Breast epithelium (tissue), 4 donors: Measurements from ENCODE around the gene SOD3. TPM values are rescaled to one million over a fixed set of nuclear protein-coding genes. Genes with fewer than 3 reads are reported as not detected.

ENCODE experiments used
- DNase-seq, 2 donors: peaks; one replicate each; pipeline ENCODE4 v3.0.0-alpha.2; 2019; ENCODE audit warnings: low spot score in 2 of 2
- H3K27ac ChIP-seq, 2 donors: fragments of 200-600 bp; sonication (generic) in 1 of 2; one replicate each; pipeline ENCODE4 v1.5.1; 2016 to 2019; ENCODE audit warnings: mild to moderate bottlenecking in 1 of 2
- H3K27me3 ChIP-seq, 2 donors: fragments of 200-600 bp; sonication (generic) in 1 of 2; one replicate each; pipeline versions ENCODE4 v1.5.1 to v1.6.0; 2017 to 2019; ENCODE audit warnings: control low read depth in 1 of 2, mild to moderate bottlenecking in 1 of 2
- H3K36me3 ChIP-seq: fragments of 200-600 bp; one replicate; pipeline ENCODE4 v1.5.1; 2019
- H3K4me1 ChIP-seq, 2 donors: fragments of 200-600 bp; sonication (generic); one replicate each; pipeline ENCODE4 v1.5.1; 2016 to 2019; ENCODE audit warnings: control low read depth in 1 of 2
- H3K4me3 ChIP-seq, 3 donors: fragments of 200-600 bp; sonication (generic); 1 replicate in 2 of 3; 2 replicates in 1 of 3; pipeline ENCODE4 v1.5.1; 2016 to 2019; ENCODE audit warnings: mild to moderate bottlenecking in 3 of 3, moderate library complexity in 2 of 3
- H3K9me3 ChIP-seq, 2 donors: fragments of 200-600 bp; sonication (generic) in 1 of 2; one replicate each; pipeline ENCODE4 v1.5.1; 2016 to 2019; ENCODE audit warnings: control low read depth in 1 of 2
- CTCF ChIP-seq, 3 donors: fragments of 450-650 bp; IDR thresholded peaks; one replicate each; pipeline ENCODE4 v1.5.1; 2016 to 2017; ENCODE audit warnings: antibody characterized with exemption in 3 of 3, mild to moderate bottlenecking in 3 of 3, moderate library complexity in 3 of 3
- POLR2A ChIP-seq: fragments of 450-650 bp; IDR thresholded peaks from one replicate; pipeline ENCODE4 v1.6.1; 2016; ENCODE audit warnings: antibody characterized with exemption, mild to moderate bottlenecking, moderate library complexity
- POLR2AphosphoS5 ChIP-seq, 3 donors: sonication (generic); formaldehyde crosslinking; IDR thresholded peaks; one replicate each; pipeline ENCODE4 v1.6.1; 2017; ENCODE audit warnings: antibody characterized with exemption in 3 of 3
- intact Hi-C: fragments of 100-400 bp; cut with DNase I; formaldehyde crosslinking; loops from one replicate; pipeline ENCODE4 v1.15.1; 2023; ENCODE audit warnings: low total_unique reads
- total RNA-seq, 3 donors: library from RNA; depleted of rRNA; stranded (reverse); fragments of >200 nt; gene quantifications; one replicate each; pipeline ENCODE4 v1.1.0, GENCODE V29; 2016

The SOD3 gene
- total RNA-seq, 3 donors from 2014 or later = 22.0 to 131 (median 77.3) TPM

- intact Hi-C loops = no loop called here
- TF ChIP-seq POLR2AphosphoS5 (IDR thresholded peaks at IDR 0.05) (no peak), CTCF (IDR thresholded peaks at IDR 0.05) (no peak), POLR2A (no peak)
- no peaks in the 10 kb centered on the region for H3K27me3 ChIP-seq
- no peak for DNase-seq
- H3K4me1 ChIP-seq = no peaks in the 10 kb centered on the region
- H3K9me3 ChIP-seq = no peaks in the 10 kb centered on the region
- no peak overlapping the region for H3K27ac ChIP-seq
- H3K4me3 ChIP-seq = no peak overlapping the region
- H3K36me3 ChIP-seq = no peaks in the 10 kb centered on the region
These were observed 54.4 kb downstream of the SOD3 start for GRCh38 chr4:24849756-24850155.

Other genes starting within 250 kb of the SOD3 start
- 100 to 1,000 TPM; 119 to 207 (median 192) TPM for gene DHX15, start 211.0 kb upstream of the SOD3 start, total RNA-seq
- gene CCDC149, start 117.5 kb downstream of the SOD3 start, total RNA-seq = 10 to 100 TPM; 15.8 to 21.0 (median 18.6) TPM
- 1 to 10 TPM in 2 of 3 donors, under 1 TPM in 1; 0.33 to 2.2 (median 1.2) TPM for gene LGI2, start 235.4 kb downstream of the SOD3 start, total RNA-seq